ENCODE results near the gene AIPL1.

Gene AIPL1

GRCh38 chr17:6465206-6466003 lies 30.5 kb upstream of the AIPL1 start:
- Histone ChIP-seq H3K9ac (ENCODE audit: low read depth, low read length) (no peak overlapping the region), H3K27me3 (ENCODE audit: control insufficient read depth, insufficient read depth, low read length) (no peaks in the 10 kb centered on the region), H3K9me3 (ENCODE audit: control insufficient read depth, insufficient read depth, low read length) (no peaks in the 10 kb centered on the region), H3K4me3 (ENCODE audit: low read depth, low read length) (no peak overlapping the region), H3K36me3 (ENCODE audit: control insufficient read depth, insufficient read depth, low read length) (no peaks in the 10 kb centered on the region), H3K27ac (ENCODE audit: low read depth, low read length) (no peak overlapping the region), H3K4me1 (ENCODE audit: control insufficient read depth, insufficient read depth, low read length) (peaks cover 16% of the 10 kb centered on the region)

GRCh38 chr17:6464446-6465041 lies 29.6 kb upstream of the AIPL1 start:
- no peaks in the 10 kb centered on the region for H3K27me3 ChIP-seq (ENCODE audit: control insufficient read depth, insufficient read depth, low read length)
- H3K9me3 ChIP-seq (ENCODE audit: control insufficient read depth, insufficient read depth, low read length): no peaks in the 10 kb centered on the region
- H3K36me3 ChIP-seq (ENCODE audit: control insufficient read depth, insufficient read depth, low read length): no peaks in the 10 kb centered on the region
- H3K4me1 ChIP-seq (ENCODE audit: control insufficient read depth, insufficient read depth, low read length): peaks cover 16% of the 10 kb centered on the region
- H3K27ac ChIP-seq (ENCODE audit: low read depth, low read length): no peak overlapping the region
- no peak overlapping the region for H3K9ac ChIP-seq (ENCODE audit: low read depth, low read length)
- no peak overlapping the region for H3K4me3 ChIP-seq (ENCODE audit: low read depth, low read length)

DNA sequence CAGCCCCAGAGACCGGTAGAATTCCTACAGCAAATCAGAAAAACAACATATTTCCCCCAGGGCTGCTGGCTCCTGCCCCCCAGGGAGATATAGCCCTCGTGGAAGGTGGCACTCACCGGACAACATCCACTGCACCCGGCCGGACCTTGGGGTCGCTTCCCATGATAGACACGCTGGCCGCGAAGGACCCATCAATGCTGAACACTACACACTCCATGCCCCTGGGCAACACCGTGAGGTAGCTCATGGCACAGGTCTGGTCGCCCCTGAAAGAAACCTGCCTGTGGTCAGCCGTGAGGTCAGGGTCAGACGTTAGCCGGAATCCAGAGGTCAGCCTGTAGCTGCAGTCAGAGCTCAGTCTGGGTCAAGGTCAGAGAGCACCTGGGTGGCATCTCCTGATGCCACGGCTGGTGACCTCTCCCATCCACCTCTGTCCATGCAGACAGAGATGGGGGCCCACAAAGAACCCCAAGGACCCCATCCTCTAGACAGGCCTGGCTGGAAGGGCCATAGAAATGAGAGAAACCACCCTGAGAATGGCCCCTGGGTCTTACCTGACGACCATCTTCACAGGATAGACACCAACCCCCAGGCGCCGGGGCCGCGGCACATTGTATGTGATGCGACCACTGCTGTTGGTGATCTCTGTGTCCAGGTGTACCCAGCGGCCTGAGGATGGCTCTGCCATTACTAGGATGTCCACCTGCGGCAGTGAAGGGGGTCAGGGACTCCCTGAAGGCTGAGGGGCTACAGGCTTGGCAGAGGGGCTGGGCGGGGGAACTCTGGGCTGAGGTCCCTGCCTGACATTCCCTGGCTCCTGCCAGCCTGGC lies 28.9 kb upstream of the AIPL1 start:
- Histone ChIP-seq H3K4me3 (ENCODE audit: low read depth, low read length) (no peak overlapping the region), H3K4me1 (ENCODE audit: control insufficient read depth, insufficient read depth, low read length) (peaks cover 16% of the 10 kb centered on the region), H3K9ac (ENCODE audit: low read depth, low read length) (no peak overlapping the region), H3K27ac (ENCODE audit: low read depth, low read length) (no peak overlapping the region), H3K27me3 (ENCODE audit: control insufficient read depth, insufficient read depth, low read length) (no peaks in the 10 kb centered on the region), H3K9me3 (ENCODE audit: control insufficient read depth, insufficient read depth, low read length) (no peaks in the 10 kb centered on the region), H3K36me3 (ENCODE audit: control insufficient read depth, insufficient read depth, low read length) (no peaks in the 10 kb centered on the region)

DNA sequence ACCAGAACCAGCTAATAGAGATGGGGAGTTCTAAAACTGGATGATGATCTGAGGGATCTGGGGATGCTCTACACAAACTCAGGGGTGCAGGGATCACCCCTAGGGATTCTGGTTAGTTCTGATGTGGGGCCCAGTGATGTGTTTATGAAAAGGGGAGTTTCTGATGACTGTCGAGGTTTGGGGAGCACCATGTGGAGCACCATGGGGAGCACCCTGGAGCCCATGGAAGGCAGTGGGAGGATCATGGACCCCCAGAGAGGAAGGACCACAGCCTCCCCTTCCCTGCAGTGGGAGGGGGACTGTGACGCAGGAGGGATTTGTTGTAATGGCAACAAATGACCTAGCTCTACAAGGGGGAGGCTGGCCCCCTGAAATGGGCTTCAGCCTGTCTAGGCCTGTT lies 27.8 kb upstream of the AIPL1 start:
- no peak overlapping the region for H3K4me3 ChIP-seq (ENCODE audit: low read depth, low read length)
- H3K9me3 ChIP-seq (ENCODE audit: control insufficient read depth, insufficient read depth, low read length): no peaks in the 10 kb centered on the region
- no peaks in the 10 kb centered on the region for H3K27me3 ChIP-seq (ENCODE audit: control insufficient read depth, insufficient read depth, low read length)
- peaks cover 16% of the 10 kb centered on the region for H3K4me1 ChIP-seq (ENCODE audit: control insufficient read depth, insufficient read depth, low read length)
- no peaks in the 10 kb centered on the region for H3K36me3 ChIP-seq (ENCODE audit: control insufficient read depth, insufficient read depth, low read length)
- H3K27ac ChIP-seq (ENCODE audit: low read depth, low read length): no peak overlapping the region
- H3K9ac ChIP-seq (ENCODE audit: low read depth, low read length): no peak overlapping the region

DNA sequence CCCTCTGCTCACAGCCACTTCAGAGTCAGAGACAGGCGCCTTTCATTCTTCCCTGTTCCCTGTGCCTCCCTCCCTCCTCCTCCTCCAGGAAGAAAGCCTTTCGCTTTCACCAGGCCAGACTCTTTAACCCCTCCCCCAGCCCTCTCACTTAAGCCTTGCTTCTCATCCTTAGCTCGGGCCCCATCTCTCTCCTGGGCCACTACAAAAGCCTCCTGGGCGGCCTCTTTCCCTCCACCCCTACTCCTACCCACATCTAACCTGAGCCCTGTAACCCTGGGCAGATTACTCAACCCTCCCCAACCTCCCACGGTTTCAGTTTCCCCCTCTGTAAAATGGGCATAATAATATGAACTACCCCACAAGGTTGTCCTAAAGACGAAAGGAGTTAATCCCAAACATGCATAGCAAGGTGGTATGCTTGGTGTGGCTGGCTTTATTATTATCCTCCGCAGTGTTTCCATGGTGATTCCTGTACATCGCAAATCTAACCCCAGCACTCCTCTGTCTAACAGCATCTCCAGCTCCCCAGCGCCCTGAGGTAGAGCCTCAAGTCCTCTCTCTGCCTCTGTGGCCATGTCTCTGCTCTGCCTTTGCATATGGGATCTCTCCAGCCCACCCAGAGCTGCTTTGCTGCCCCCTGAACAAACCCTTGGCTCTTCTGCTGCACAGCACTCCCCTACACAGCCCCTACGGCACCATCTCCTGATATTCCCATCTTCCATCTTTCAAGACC lies 27.0 kb upstream of the AIPL1 start:
- peaks cover 16% of the 10 kb centered on the region for H3K4me1 ChIP-seq (ENCODE audit: control insufficient read depth, insufficient read depth, low read length)
- no peak overlapping the region for H3K27ac ChIP-seq (ENCODE audit: low read depth, low read length)
- no peaks in the 10 kb centered on the region for H3K27me3 ChIP-seq (ENCODE audit: control insufficient read depth, insufficient read depth, low read length)
- H3K4me3 ChIP-seq (ENCODE audit: low read depth, low read length): no peak overlapping the region
- H3K9ac ChIP-seq (ENCODE audit: low read depth, low read length): no peak overlapping the region
- no peaks in the 10 kb centered on the region for H3K36me3 ChIP-seq (ENCODE audit: control insufficient read depth, insufficient read depth, low read length)
- H3K9me3 ChIP-seq (ENCODE audit: control insufficient read depth, insufficient read depth, low read length): no peaks in the 10 kb centered on the region

- no peak overlapping the region for H3K27ac ChIP-seq (ENCODE audit: low read depth, low read length)
- no peaks in the 10 kb centered on the region for H3K36me3 ChIP-seq (ENCODE audit: control insufficient read depth, insufficient read depth, low read length)
- peaks cover 16% of the 10 kb centered on the region for H3K4me1 ChIP-seq (ENCODE audit: control insufficient read depth, insufficient read depth, low read length)
- no peaks in the 10 kb centered on the region for H3K27me3 ChIP-seq (ENCODE audit: control insufficient read depth, insufficient read depth, low read length)
- no peaks in the 10 kb centered on the region for H3K9me3 ChIP-seq (ENCODE audit: control insufficient read depth, insufficient read depth, low read length)
- no peak overlapping the region for H3K9ac ChIP-seq (ENCODE audit: low read depth, low read length)
- no peak overlapping the region for H3K4me3 ChIP-seq (ENCODE audit: low read depth, low read length)
Observed at GRCh38 chr17:6461246-6461645, 26.3 kb upstream of the AIPL1 start.

DNA sequence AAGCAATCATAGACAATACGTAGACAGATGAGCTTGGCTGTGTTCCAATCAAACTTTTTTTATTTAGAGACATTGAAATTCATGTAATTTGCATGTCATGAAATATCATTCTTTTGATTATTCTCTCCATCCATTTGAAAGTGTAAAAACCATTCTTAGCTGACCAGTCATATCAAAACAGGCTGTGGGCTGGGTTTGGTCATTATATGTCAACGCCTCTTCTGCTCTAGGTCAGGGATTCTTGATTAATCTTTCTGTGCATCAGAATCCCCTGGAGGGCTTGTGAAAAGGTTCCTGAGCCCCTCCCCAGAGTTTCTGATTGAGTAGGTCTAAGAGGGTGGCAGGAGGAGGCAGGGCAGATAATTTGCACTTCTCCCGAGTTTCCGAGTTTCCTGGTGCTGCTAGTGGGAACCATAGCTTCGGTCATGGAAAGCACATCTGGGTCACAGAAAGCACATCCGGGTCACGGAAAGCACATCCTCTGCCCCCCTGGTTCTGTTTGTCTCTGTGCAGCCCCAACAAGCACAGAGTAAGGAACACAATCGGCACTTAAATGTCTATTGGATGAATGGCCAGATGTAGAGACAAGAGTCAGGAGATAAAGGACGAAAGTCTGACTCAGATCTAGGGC lies 25.7 kb upstream of the AIPL1 start:
- peaks cover 16% of the 10 kb centered on the region for H3K4me1 ChIP-seq (ENCODE audit: control insufficient read depth, insufficient read depth, low read length)
- H3K36me3 ChIP-seq (ENCODE audit: control insufficient read depth, insufficient read depth, low read length): no peaks in the 10 kb centered on the region
- no peaks in the 10 kb centered on the region for H3K9me3 ChIP-seq (ENCODE audit: control insufficient read depth, insufficient read depth, low read length)

DNA sequence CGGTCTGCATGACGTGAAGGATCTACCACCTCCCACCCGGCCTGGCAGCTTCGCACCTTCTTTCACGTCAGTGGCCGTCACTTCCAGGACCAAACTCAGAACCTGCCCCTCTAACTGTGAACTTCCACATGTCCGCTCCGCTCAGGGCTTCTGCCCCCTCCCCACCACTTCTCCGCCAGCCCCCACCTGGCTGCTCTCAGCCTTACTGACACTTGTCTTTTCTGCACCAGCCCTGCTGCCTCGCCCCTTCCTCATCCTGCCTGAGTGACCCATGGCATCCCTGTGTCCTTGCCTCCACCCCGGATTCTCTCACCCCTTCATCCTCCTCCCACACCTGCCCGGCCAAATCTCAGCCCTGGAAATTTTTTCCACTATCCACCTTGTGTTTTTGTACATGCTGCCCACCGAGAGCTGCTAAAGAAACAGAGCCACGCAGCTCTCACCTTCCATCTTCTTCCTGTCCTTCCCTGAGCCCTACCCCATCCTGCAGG lies 23.6 kb upstream of the AIPL1 start:
- no peaks in the 10 kb centered on the region for H3K9me3 ChIP-seq (ENCODE audit: control insufficient read depth, insufficient read depth, low read length)
- H3K36me3 ChIP-seq (ENCODE audit: control insufficient read depth, insufficient read depth, low read length): no peaks in the 10 kb centered on the region
- H3K4me1 ChIP-seq (ENCODE audit: control insufficient read depth, insufficient read depth, low read length): peaks cover 22% of the 10 kb centered on the region
- no peaks in the 10 kb centered on the region for H3K27me3 ChIP-seq (ENCODE audit: control insufficient read depth, insufficient read depth, low read length)
- no peak overlapping the region for H3K9ac ChIP-seq (ENCODE audit: low read depth, low read length)
- H3K27ac ChIP-seq (ENCODE audit: low read depth, low read length): no peak overlapping the region
- no peak overlapping the region for H3K4me3 ChIP-seq (ENCODE audit: low read depth, low read length)

More for the DNA sequence above, 25.7 kb upstream of the AIPL1 start:
- Histone ChIP-seq H3K9ac (ENCODE audit: low read depth, low read length) (no peak overlapping the region), H3K4me3 (ENCODE audit: low read depth, low read length) (no peak overlapping the region), H3K27ac (ENCODE audit: low read depth, low read length) (no peak overlapping the region), H3K27me3 (ENCODE audit: control insufficient read depth, insufficient read depth, low read length) (no peaks in the 10 kb centered on the region)

DNA sequence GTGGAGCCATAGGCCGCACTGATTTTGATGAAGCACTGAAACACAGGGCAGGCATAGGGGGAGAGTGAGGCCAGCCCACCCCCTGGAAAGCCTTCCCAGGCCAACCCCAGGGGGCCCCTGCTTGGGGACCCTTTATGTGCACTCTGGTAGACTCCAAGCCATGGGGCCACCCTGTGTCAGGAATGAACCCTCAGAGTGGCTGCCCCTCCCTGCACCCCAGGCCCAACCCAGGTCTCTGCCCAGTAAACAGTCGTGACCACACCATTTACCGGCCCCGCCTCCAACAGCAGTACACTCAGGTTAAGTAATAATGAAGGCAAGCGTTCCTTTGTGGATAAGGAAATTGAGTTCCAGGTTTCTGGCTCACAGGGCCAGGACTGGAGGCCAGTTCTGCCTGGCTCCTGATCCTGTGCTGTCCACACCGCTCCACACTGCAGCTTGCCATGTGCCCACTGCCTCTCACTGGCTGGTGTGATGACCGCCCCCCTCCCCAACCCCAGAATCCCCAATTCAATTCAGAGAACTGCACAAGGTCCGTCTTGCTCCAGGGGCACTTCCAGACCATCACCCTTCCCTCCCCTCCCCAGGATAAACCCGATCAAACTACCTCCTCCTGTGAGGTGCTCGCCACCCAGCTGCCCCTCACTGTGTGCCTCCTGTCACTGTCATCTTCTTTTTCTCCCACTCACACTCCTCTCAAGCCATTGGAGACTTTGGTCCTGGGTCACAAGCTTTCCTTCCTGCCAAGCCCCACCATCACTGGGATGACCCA lies 23.0 kb upstream of the AIPL1 start:
- Histone ChIP-seq H3K27ac (ENCODE audit: low read depth, low read length) (no peak overlapping the region), H3K27me3 (ENCODE audit: control insufficient read depth, insufficient read depth, low read length) (no peaks in the 10 kb centered on the region), H3K4me1 (ENCODE audit: control insufficient read depth, insufficient read depth, low read length) (peaks cover 27% of the 10 kb centered on the region), H3K36me3 (ENCODE audit: control insufficient read depth, insufficient read depth, low read length) (no peaks in the 10 kb centered on the region), H3K9ac (ENCODE audit: low read depth, low read length) (no peak overlapping the region), H3K4me3 (ENCODE audit: low read depth, low read length) (no peak overlapping the region), H3K9me3 (ENCODE audit: control insufficient read depth, insufficient read depth, low read length) (no peaks in the 10 kb centered on the region)
